K562 (cell line): ENCODE results near the gene HDC. TPM values are rescaled to one million over a fixed set of nuclear protein-coding genes. Genes with fewer than 3 reads are reported as not detected.
A peak's percentile ranks its signal among the peaks of the same experiment; 100 is the strongest.

Experiments used
- ATAC-seq: fragments of 200-7000 bp; cut with Tn5 transposase; 3 replicates; pipeline ENCODE4 v1.9.1; 2020; ENCODE audit warnings: moderate library complexity
- BruUV-seq: library from RNA; stranded (reverse); fragments of 400-500 nt; replicated peaks from 2 replicates; lab custom pipeline; 2021; lab: Mats Ljungman, UMichigan
- CTCF ChIA-PET: fragments of 300-600 bp; formaldehyde crosslinking; extraction: SDS; loops from one replicate; lab custom pipeline; 2021; ENCODE audit warnings: low intra/inter-chr PET ratio; lab: Yijun Ruan, JAX
- POLR2A ChIA-PET: fragments of 300-600, 350-650 bp; sonication (Branson Sonifier 250); formaldehyde crosslinking; extraction: SDS; loops from one replicate; lab custom pipeline; 2021; ENCODE audit warnings: antibody characterized with exemption, inconsistent platforms; lab: Yijun Ruan, JAX
- DNase-seq, 4 experiments: peaks; one replicate each; pipeline versions ENCODE4 v3.0.0 to v3.0.0-alpha.2; 2011 to 2018; ENCODE audit warnings: low spot score in 3 of 4, mixed read lengths in 3 of 4; ENCODE audit errors: extremely low read depth in 1 of 4
- FAIRE-seq: peaks from 2 replicates; lab custom pipeline; 2011; peaks lifted over from hg19 to GRCh38; lab: Jason Lieb, UNC
- H2AFZ ChIP-seq: 2 replicates; pipeline ENCODE4 v1.6.0; 2011; ENCODE audit warnings: low read depth, low read length, control low read depth, inconsistent platforms
- H3K27ac ChIP-seq: fragments of 200-600 bp; 3 replicates; pipeline ENCODE4 v1.8.0; 2011; ENCODE audit warnings: low read depth, mild to moderate bottlenecking, control low read depth, inconsistent platforms, low read length, moderate library complexity, mixed read lengths; ENCODE audit errors: extremely low read depth
- H3K27me3 ChIP-seq, 2 experiments: fragments of 300-600 bp in 1 of 2; 2 replicates in 1 of 2; 3 replicates in 1 of 2; pipeline versions ENCODE4 v1.6.0 to v1.8.0; 2011; ENCODE audit warnings: inconsistent platforms in 2 of 2, low read length in 2 of 2, mild to moderate bottlenecking in 1 of 2, mixed read lengths in 1 of 2, moderate library complexity in 1 of 2; ENCODE audit not compliant: control insufficient read depth in 2 of 2, insufficient read depth in 2 of 2
- H3K36me3 ChIP-seq: fragments of 300-600 bp; 3 replicates; pipeline ENCODE4 v1.8.0; 2011; ENCODE audit warnings: mild to moderate bottlenecking, low read length, inconsistent platforms; ENCODE audit not compliant: control insufficient read depth, insufficient read depth
- H3K4me1 ChIP-seq, 2 experiments: fragments of 200-600 bp in 1 of 2; replicated peaks in 1 of 2; 2 replicates in 1 of 2; 3 replicates in 1 of 2; pipeline versions ENCODE4 v1.5.1 to v1.8.0; 2011; ENCODE audit warnings: inconsistent platforms in 2 of 2, low read length in 2 of 2, mild to moderate bottlenecking in 1 of 2, mixed read lengths in 1 of 2, moderate library complexity in 1 of 2; ENCODE audit not compliant: control insufficient read depth in 2 of 2, insufficient read depth in 2 of 2
- H3K4me2 ChIP-seq: 2 replicates; pipeline ENCODE4 v1.6.1; 2011; ENCODE audit warnings: low read length, control low read depth, inconsistent platforms, mixed read lengths; ENCODE audit not compliant: insufficient read depth
- H3K4me3 ChIP-seq: fragments of 200-600 bp; sonication (generic), shearing (Covaris generic); 2 replicates; pipeline ENCODE4 v1.5.1; 2016; ENCODE audit warnings: control low read depth, inconsistent platforms
- H3K79me2 ChIP-seq: fragments of 200-600 bp; 3 replicates; pipeline ENCODE4 v1.8.0; 2011; ENCODE audit warnings: low read length, inconsistent platforms; ENCODE audit not compliant: control insufficient read depth, insufficient read depth
- H3K9ac ChIP-seq, 2 experiments: 2 replicates each; pipeline versions ENCODE4 v1.6.0 to v1.6.1; 2011; ENCODE audit warnings: low read depth in 2 of 2, low read length in 2 of 2, control low read depth in 1 of 2, inconsistent platforms in 1 of 2, mild to moderate bottlenecking in 1 of 2, mixed read lengths in 1 of 2; ENCODE audit not compliant: insufficient read depth in 1 of 2
- H3K9me1 ChIP-seq: one replicate; pipeline ENCODE4 v1.6.0; 2011; ENCODE audit warnings: inconsistent platforms, mild to moderate bottlenecking, low read length, moderate library complexity; ENCODE audit not compliant: control insufficient read depth, insufficient read depth
- H3K9me3 ChIP-seq: replicated peaks from 2 replicates; pipeline ENCODE4 v1.5.1; 2011; ENCODE audit warnings: low read depth, low read length, inconsistent platforms; ENCODE audit not compliant: control insufficient read depth, insufficient read depth
- H4K20me1 ChIP-seq: replicated peaks from 2 replicates; pipeline ENCODE4 v1.6.1; 2011; ENCODE audit warnings: low read length, inconsistent platforms, mixed read lengths; ENCODE audit not compliant: control insufficient read depth, insufficient read depth
- POLR2AphosphoS5 ChIP-seq: IDR thresholded peaks from 2 replicates; pipeline ENCODE4 v1.6.1; 2011; ENCODE audit warnings: mild to moderate bottlenecking, low read depth, low read length, moderate library complexity; ENCODE audit not compliant: control insufficient read depth, insufficient read depth
- WGBS: fragments of 100-300 bp; shearing (Covaris generic); methylation state at CpG from one replicate; pipeline ENCODE4 v1.1.6; 2016; ENCODE audit warnings: low coverage, mixed read lengths; ENCODE audit not compliant: insufficient coverage; ENCODE audit errors: missing lambda C conversion rate; 5-methylcytosine and 5-hydroxymethylcytosine counted together
- in situ Hi-C: fragments of 300-500 bp; cut with MboI; formaldehyde crosslinking; loops from 4 replicates; pipeline ENCODE4 v1.15.0; 2018; ENCODE audit warnings: inconsistent platforms, mixed read lengths
- intact Hi-C: fragments of 100-400 bp; cut with micrococcal nuclease; formaldehyde crosslinking; loops from 2 replicates; pipeline ENCODE4 v1.14.2; 2022
- polyA plus RNA-seq, 8 experiments: library from polyadenylated mRNA; depleted of rRNA in 4 of 8; stranded (reverse) in 5 of 8; unstranded in 3 of 8; fragments of >200 nt; fragmentation: Nextera tagmentation in 2 of 8; fragmentation: Illumina TruSeq in 1 of 8; extraction: Ambion mirVana in 2 of 8; extraction: Trizol in 1 of 8; gene quantifications; 2 replicates each; pipeline versions ENCODE4 v1.2.1 to v1.2.3, GENCODE V29; 2011 to 2014; ENCODE audit warnings: inconsistent platforms in 1 of 8, missing spikeins in 1 of 8
- total RNA-seq, 7 experiments: library from RNA; depleted of rRNA in 6 of 7; stranded (reverse); fragments of >200 nt in 6 of 7; fragmentation: Illumina TruSeq in 2 of 7; extraction: Trizol in 2 of 7; gene quantifications; 2 replicates each; pipeline versions ENCODE4 v1.2.1 to v1.2.3, GENCODE V29; 2011 to 2021; ENCODE audit warnings: low replicate concordance in 1 of 7
- TF ChIP-seq, protein P1 (sequence below): fragments of 250-450 bp; sonication (Bioruptor Pico); IDR thresholded peaks from 2 replicates; pipeline ENCODE4 v1.4.0; 2020

HDC gene
- total and polyA plus RNA-seq, 9 of the 15 experiments (the other 6 are each of a cell fraction or from before 2014, with no cell fraction given) = 0.26 to 5.3 (median 0.99) TPM

DNA sequence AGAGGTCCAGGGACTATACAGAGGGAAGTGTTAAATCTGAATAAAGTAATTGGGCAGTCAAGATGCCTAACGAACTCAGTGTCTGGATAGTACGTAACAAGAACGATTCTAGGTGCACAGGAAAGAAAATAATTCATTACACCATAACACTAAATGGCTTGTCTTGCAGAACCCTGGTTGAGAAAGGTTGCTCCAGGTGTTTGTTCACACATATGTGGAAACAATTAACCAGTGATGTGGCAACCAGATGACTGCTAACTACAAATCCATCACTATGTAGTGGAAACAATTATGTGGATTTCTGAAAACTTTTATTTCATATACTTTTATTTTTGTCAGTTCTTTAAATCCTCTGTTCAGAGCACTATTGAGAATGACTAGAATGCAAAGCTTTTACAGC is 10.4 kb upstream of the HDC start:
- Histone ChIP-seq H3K36me3 (peaks cover 2% of the 10 kb centered on the region; the same call in 1 of the 3 replicates), H2AFZ (no peak overlapping the region), H3K27ac (no peak overlapping the region), H3K4me1 (no peaks in the 10 kb centered on the region), H3K4me2 (no peak overlapping the region), H3K9ac (no peak overlapping the region), H3K4me3 (no peak overlapping the region), H3K9me1 (no peaks in the 10 kb centered on the region), H3K9me3 (no peaks in the 10 kb centered on the region), H3K79me2 (no peaks in the 10 kb centered on the region), H3K27me3 (no peaks in the 10 kb centered on the region), H4K20me1 (no peaks in the 10 kb centered on the region)
- no TSS peak for BruUV-seq
- no peak for FAIRE-seq
- CTCF ChIA-PET = no interaction called here
- ATAC-seq = no peak
- intact Hi-C loops = no loop called here
- in situ Hi-C loops = no loop called here
- 74% methylated on average over 3 of the region's 3 CpGs for WGBS
- TF ChIP-seq POLR2AphosphoS5 = 0 out of 2 replicates have a peak, but pooled peaks have one; percentile 5
- TF ChIP-seq, protein P1, sequence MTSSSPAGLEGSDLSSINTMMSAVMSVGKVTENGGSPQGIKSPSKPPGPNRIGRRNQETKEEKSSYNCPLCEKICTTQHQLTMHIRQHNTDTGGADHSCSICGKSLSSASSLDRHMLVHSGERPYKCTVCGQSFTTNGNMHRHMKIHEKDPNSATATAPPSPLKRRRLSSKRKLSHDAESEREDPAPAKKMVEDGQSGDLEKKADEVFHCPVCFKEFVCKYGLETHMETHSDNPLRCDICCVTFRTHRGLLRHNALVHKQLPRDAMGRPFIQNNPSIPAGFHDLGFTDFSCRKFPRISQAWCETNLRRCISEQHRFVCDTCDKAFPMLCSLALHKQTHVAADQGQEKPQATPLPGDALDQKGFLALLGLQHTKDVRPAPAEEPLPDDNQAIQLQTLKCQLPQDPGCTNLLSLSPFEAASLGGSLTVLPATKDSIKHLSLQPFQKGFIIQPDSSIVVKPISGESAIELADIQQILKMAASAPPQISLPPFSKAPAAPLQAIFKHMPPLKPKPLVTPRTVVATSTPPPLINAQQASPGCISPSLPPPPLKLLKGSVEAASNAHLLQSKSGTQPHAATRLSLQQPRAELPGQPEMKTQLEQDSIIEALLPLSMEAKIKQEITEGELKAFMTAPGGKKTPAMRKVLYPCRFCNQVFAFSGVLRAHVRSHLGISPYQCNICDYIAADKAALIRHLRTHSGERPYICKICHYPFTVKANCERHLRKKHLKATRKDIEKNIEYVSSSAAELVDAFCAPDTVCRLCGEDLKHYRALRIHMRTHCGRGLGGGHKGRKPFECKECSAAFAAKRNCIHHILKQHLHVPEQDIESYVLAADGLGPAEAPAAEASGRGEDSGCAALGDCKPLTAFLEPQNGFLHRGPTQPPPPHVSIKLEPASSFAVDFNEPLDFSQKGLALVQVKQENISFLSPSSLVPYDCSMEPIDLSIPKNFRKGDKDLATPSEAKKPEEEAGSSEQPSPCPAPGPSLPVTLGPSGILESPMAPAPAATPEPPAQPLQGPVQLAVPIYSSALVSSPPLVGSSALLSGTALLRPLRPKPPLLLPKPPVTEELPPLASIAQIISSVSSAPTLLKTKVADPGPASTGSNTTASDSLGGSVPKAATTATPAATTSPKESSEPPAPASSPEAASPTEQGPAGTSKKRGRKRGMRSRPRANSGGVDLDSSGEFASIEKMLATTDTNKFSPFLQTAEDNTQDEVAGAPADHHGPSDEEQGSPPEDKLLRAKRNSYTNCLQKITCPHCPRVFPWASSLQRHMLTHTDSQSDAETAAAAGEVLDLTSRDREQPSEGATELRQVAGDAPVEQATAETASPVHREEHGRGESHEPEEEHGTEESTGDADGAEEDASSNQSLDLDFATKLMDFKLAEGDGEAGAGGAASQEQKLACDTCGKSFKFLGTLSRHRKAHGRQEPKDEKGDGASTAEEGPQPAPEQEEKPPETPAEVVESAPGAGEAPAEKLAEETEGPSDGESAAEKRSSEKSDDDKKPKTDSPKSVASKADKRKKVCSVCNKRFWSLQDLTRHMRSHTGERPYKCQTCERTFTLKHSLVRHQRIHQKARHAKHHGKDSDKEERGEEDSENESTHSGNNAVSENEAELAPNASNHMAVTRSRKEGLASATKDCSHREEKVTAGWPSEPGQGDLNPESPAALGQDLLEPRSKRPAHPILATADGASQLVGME = no peak
- POLR2A ChIA-PET = interaction anchor here (1.5 kb wide), 1 partner anchor 8 kb away, joined by 3 read pairs; no protein-coding TSS in a partner anchor
- no peak for DNase-seq
